A673 (cell line): ENCODE data around the gene LINC01488.

Experiments
- CTCF ChIP-seq: fragments of 300-800, 200-600 bp; sonication (generic); conservative IDR thresholded peaks from 2 replicates; pipeline ENCODE4 v1.5.1; 2017; ENCODE audit warnings: low read depth, mild to moderate bottlenecking, antibody characterized with exemption, low read length, moderate library complexity, mixed read lengths
- EZH2 ChIP-seq: fragments of 200-600 bp; sonication (generic); IDR thresholded peaks from 2 replicates; pipeline ENCODE4 v1.6.1; 2017; ENCODE audit warnings: borderline replicate concordance, low read depth, mild to moderate bottlenecking, mixed read lengths, antibody characterized with exemption, low read length; ENCODE audit not compliant: poor library complexity, severe bottlenecking

GRCh38 chr11:69474736-69475135 is 6.7 kb upstream of the LINC01488 start:
- no peak for TF ChIP-seq CTCF
- TF ChIP-seq EZH2 = no peak
